HTR-8/SVneo (cell line): Measurements from ENCODE around the gene FOXB1.

Experiments used
- DNase-seq: peaks from one replicate; pipeline ENCODE4 v3.0.0; 2011; ENCODE audit warnings: low spot score, mixed read lengths; ENCODE audit not compliant: insufficient read length
- FAIRE-seq: peaks from 2 replicates; lab custom pipeline; 2011; peaks lifted over from hg19 to GRCh38; lab: Jason Lieb, UNC

Gene FOXB1

GRCh38 chr15:60012695-60013094, 8.6 kb downstream of the FOXB1 start:
- FAIRE-seq (no peak), DNase-seq (no peak)

- DNase-seq: no peak
- no peak for FAIRE-seq
Observed at GRCh38 chr15:60017538-60018520, 13.7 kb downstream of the FOXB1 start.

GRCh38 chr15:60020736-60021135, 16.6 kb downstream of the FOXB1 start:
- no peak for FAIRE-seq
- DNase-seq: no peak

- FAIRE-seq: no peak
- DNase-seq: no peak
Observed at GRCh38 chr15:60021589-60022378, 17.7 kb downstream of the FOXB1 start.

GRCh38 chr15:60022379-60022741, 18.2 kb downstream of the FOXB1 start:
- DNase-seq: no peak
- FAIRE-seq: no peak

- DNase-seq: no peak
- FAIRE-seq: no peak
Observed at GRCh38 chr15:60026555-60026954, 22.4 kb downstream of the FOXB1 start.

- no peak for FAIRE-seq
- no peak for DNase-seq
Observed at GRCh38 chr15:60035344-60035743, 31.2 kb downstream of the FOXB1 start.

- DNase-seq (no peak), FAIRE-seq (no peak)
Observed at GRCh38 chr15:60039316-60039715, 35.2 kb downstream of the FOXB1 start.

GRCh38 chr15:60043744-60044435, 39.8 kb downstream of the FOXB1 start:
- DNase-seq (no peak), FAIRE-seq (no peak)

- FAIRE-seq (no peak), DNase-seq (no peak)
Observed at GRCh38 chr15:60044636-60045270, 40.6 kb downstream of the FOXB1 start.

- no peak for FAIRE-seq
- no peak for DNase-seq
Observed at GRCh38 chr15:60047701-60048100, 43.6 kb downstream of the FOXB1 start.

- FAIRE-seq (no peak), DNase-seq (no peak)
Observed at GRCh38 chr15:60049948-60050347, 45.8 kb downstream of the FOXB1 start.

GRCh38 chr15:60052796-60053195, 48.7 kb downstream of the FOXB1 start:
- DNase-seq (no peak), FAIRE-seq (no peak)

GRCh38 chr15:60054472-60054871, 50.4 kb downstream of the FOXB1 start:
- FAIRE-seq: no peak
- DNase-seq: no peak
